Measurements from ENCODE around the gene POLL. TPM values are rescaled to one million over a fixed set of nuclear protein-coding genes. Genes with fewer than 3 reads are reported as not detected.
"Not testable (repeated sequence)": the region's sequence is repeated elsewhere in the genome, so short reads cannot be mapped to it uniquely, and the experiment has no call there.

The POLL gene
- total RNA-seq, 5 donors from 2014 or later (not counting 1 experiment from before 2014, with no cell fraction given): 27.1 to 52.6 (median 43.4) TPM

GRCh38 chr10:101597091-101597900 is 9.2 kb upstream of the POLL start:
- H3K36me3 Mint-ChIP-seq: no peaks in the 10 kb centered on the region
- no peak overlapping the region for H3K27ac ChIP-seq (ENCODE audit: low read length)
- no peaks in the 10 kb centered on the region for H3K9me3 ChIP-seq
- no peaks in the 10 kb centered on the region for H3K27me3 ChIP-seq (replicated peaks in 1 of 2; ENCODE audit: control insufficient read depth in 2 of 2, extremely low read depth in 1 of 2, insufficient read depth in 2 of 2, low read length in 1 of 2)
- 90% methylated on average over 7 of the region's 14 CpGs for WGBS (ENCODE audit: insufficient coverage)
- no peak for ATAC-seq (replicated peaks in 1 of 4)
- H3K4me3 Mint-ChIP-seq: no peak overlapping the region
- no peaks in the 10 kb centered on the region for H3K36me3 ChIP-seq (ENCODE audit: control insufficient read depth in 2 of 2, extremely low read depth in 1 of 2, insufficient read depth in 1 of 2, low read length in 1 of 2)
- H3K4me1 Mint-ChIP-seq: no peaks in the 10 kb centered on the region
- CTCF ChIA-PET: interaction anchor here in 1 of 2 donors (0.8 kb wide), 2 partner anchors 26 to 40 kb away, joined by 3 read pairs; no protein-coding TSS in a partner anchor
- no peak overlapping the region for H3K27ac Mint-ChIP-seq
- POLR2A ChIA-PET: no interaction called here
- no peaks in the 10 kb centered on the region for H3K9me3 Mint-ChIP-seq
- H3K4me3 ChIP-seq (ENCODE audit: control insufficient read depth in 1 of 2, extremely low read depth in 1 of 2, low read length in 1 of 2): no peak overlapping the region
- peaks cover 0 to 3% of the 10 kb centered on the region in 2 donors for H3K27me3 Mint-ChIP-seq
- H3K4me1 ChIP-seq (ENCODE audit: control insufficient read depth in 1 of 2, extremely low read depth in 1 of 2, insufficient read depth in 2 of 2, low read length in 2 of 2): no peaks in the 10 kb centered on the region
- DNase-seq: no peak

- ATAC-seq (replicated peaks in 1 of 4): no peak
- no peak for DNase-seq
- no peaks in the 10 kb centered on the region for H3K36me3 Mint-ChIP-seq
- ChIA-PET CTCF (interaction anchor here (0.5 to 0.6 kb wide), 3 partner anchors 9 to 178 kb away, joined by 3 to 4 read pairs (median 3); no protein-coding TSS in a partner anchor), POLR2A (no interaction called here)
- H3K4me1 Mint-ChIP-seq: no peaks in the 10 kb centered on the region
- peaks cover 0 to 3% of the 10 kb centered on the region in 2 donors for H3K27me3 Mint-ChIP-seq
- no peak overlapping the region for H3K27ac ChIP-seq (ENCODE audit: low read length)
- H3K27ac Mint-ChIP-seq: no peak overlapping the region
- H3K4me1 ChIP-seq (ENCODE audit: control insufficient read depth in 1 of 2, extremely low read depth in 1 of 2, insufficient read depth in 2 of 2, low read length in 2 of 2): no peaks in the 10 kb centered on the region
- no peaks in the 10 kb centered on the region for H3K9me3 Mint-ChIP-seq
- no peak overlapping the region for H3K4me3 ChIP-seq (ENCODE audit: control insufficient read depth in 1 of 2, extremely low read depth in 1 of 2, low read length in 1 of 2)
- 65% methylated on average over 2 of the region's 13 CpGs for WGBS (ENCODE audit: insufficient coverage)
- peaks cover 0 to 3% of the 10 kb centered on the region in 2 experiments for H3K27me3 ChIP-seq (replicated peaks in 1 of 2; ENCODE audit: control insufficient read depth in 2 of 2, extremely low read depth in 1 of 2, insufficient read depth in 2 of 2, low read length in 1 of 2)
- H3K36me3 ChIP-seq (ENCODE audit: control insufficient read depth in 2 of 2, extremely low read depth in 1 of 2, insufficient read depth in 1 of 2, low read length in 1 of 2): no peaks in the 10 kb centered on the region
- no peaks in the 10 kb centered on the region for H3K9me3 ChIP-seq
- no peak overlapping the region for H3K4me3 Mint-ChIP-seq
Observed at GRCh38 chr10:101595591-101596433, 7.8 kb upstream of the POLL start.

- WGBS (ENCODE audit: insufficient coverage): no CpG with 5 or more reads among the region's 2 CpGs
- ATAC-seq (replicated peaks in 1 of 4); H3K4me3 ChIP-seq (ENCODE audit: control insufficient read depth in 1 of 2, extremely low read depth in 1 of 2, low read length in 1 of 2); H3K27me3 ChIP-seq (replicated peaks in 1 of 2; ENCODE audit: control insufficient read depth in 2 of 2, extremely low read depth in 1 of 2, insufficient read depth in 2 of 2, low read length in 1 of 2); H3K36me3 ChIP-seq (ENCODE audit: control insufficient read depth in 2 of 2, extremely low read depth in 1 of 2, insufficient read depth in 1 of 2, low read length in 1 of 2); H3K27ac ChIP-seq (ENCODE audit: low read length); H3K4me3 Mint-ChIP-seq; H3K4me1 ChIP-seq (ENCODE audit: control insufficient read depth in 1 of 2, extremely low read depth in 1 of 2, insufficient read depth in 2 of 2, low read length in 2 of 2); H3K27ac Mint-ChIP-seq; DNase-seq; H3K9me3 ChIP-seq; H3K4me1 Mint-ChIP-seq; POLR2A ChIA-PET; H3K9me3 Mint-ChIP-seq; H3K27me3 Mint-ChIP-seq; H3K36me3 Mint-ChIP-seq: not testable (repeated sequence)
- CTCF ChIA-PET: interaction anchor here in 1 of 2 donors (0.6 kb wide), 1 partner anchor 870 kb away, joined by 3 read pairs; no protein-coding TSS in a partner anchor
Observed at GRCh38 chr10:101593331-101593730, 5.3 kb upstream of the POLL start.

GRCh38 chr10:101588879-101589278 is 822 bp upstream of the POLL start:
- ATAC-seq (replicated peaks in 1 of 4) (no peak), DNase-seq (no peak)
- Histone ChIP-seq H3K9me3 (no peaks in the 10 kb centered on the region), H3K4me3 (ENCODE audit: control insufficient read depth in 1 of 2, extremely low read depth in 1 of 2, low read length in 1 of 2) (peak overlapping the region; percentile 95 to 97), H3K27ac (ENCODE audit: low read length) (no peak overlapping the region), H3K36me3 (ENCODE audit: control insufficient read depth in 2 of 2, extremely low read depth in 1 of 2, insufficient read depth in 1 of 2, low read length in 1 of 2) (peaks cover 2 to 12% of the 10 kb centered on the region in 2 donors), H3K27me3 (replicated peaks in 1 of 2; ENCODE audit: control insufficient read depth in 2 of 2, extremely low read depth in 1 of 2, insufficient read depth in 2 of 2, low read length in 1 of 2) (peaks cover 0 to 3% of the 10 kb centered on the region in 2 experiments), H3K4me1 (ENCODE audit: control insufficient read depth in 1 of 2, extremely low read depth in 1 of 2, insufficient read depth in 2 of 2, low read length in 2 of 2) (peaks cover 3 to 20% of the 10 kb centered on the region in 2 experiments)
- CTCF ChIA-PET: no interaction called here
- Mint-ChIP-seq H3K9me3 (no peaks in the 10 kb centered on the region), H3K27me3 (peaks cover 0 to 2% of the 10 kb centered on the region in 2 donors), H3K27ac (no peak overlapping the region), H3K4me1 (peaks cover 25 to 40% (median 29%) of the 10 kb centered on the region in 3 donors), H3K4me3 (peak overlapping the region; percentile 92 to 94 (median 93)), H3K36me3 (peaks cover 12% of the 10 kb centered on the region)
- POLR2A ChIA-PET: no interaction called here
- WGBS (ENCODE audit: insufficient coverage): 100% methylated on average over 4 of the region's 5 CpGs

GRCh38 chr10:101585841-101586240 is 2.2 kb downstream of the POLL start:
- Mint-ChIP-seq H3K4me1 (peaks cover 25 to 40% (median 29%) of the 10 kb centered on the region in 3 donors), H3K9me3 (no peaks in the 10 kb centered on the region), H3K27me3 (no peaks in the 10 kb centered on the region), H3K27ac (no peak overlapping the region), H3K4me3 (peak overlapping the region in 2 of 3 donors; percentile 18 to 39), H3K36me3 (peaks cover 21% of the 10 kb centered on the region)
- Histone ChIP-seq H3K4me3 (ENCODE audit: control insufficient read depth in 1 of 2, extremely low read depth in 1 of 2, low read length in 1 of 2) (no peak overlapping the region), H3K4me1 (ENCODE audit: control insufficient read depth in 1 of 2, extremely low read depth in 1 of 2, insufficient read depth in 2 of 2, low read length in 2 of 2) (peaks cover 3 to 20% of the 10 kb centered on the region in 2 experiments), H3K36me3 (ENCODE audit: control insufficient read depth in 2 of 2, extremely low read depth in 1 of 2, insufficient read depth in 1 of 2, low read length in 1 of 2) (peaks cover 2 to 34% of the 10 kb centered on the region in 2 donors), H3K27ac (ENCODE audit: low read length) (no peak overlapping the region), H3K9me3 (no peaks in the 10 kb centered on the region), H3K27me3 (replicated peaks in 1 of 2; ENCODE audit: control insufficient read depth in 2 of 2, extremely low read depth in 1 of 2, insufficient read depth in 2 of 2, low read length in 1 of 2) (no peaks in the 10 kb centered on the region)
- ATAC-seq (replicated peaks in 1 of 4): no peak
- WGBS (ENCODE audit: insufficient coverage): 96% methylated on average over 9 of the region's 9 CpGs
- ChIA-PET CTCF (no interaction called here), POLR2A (interaction anchor here in 1 of 2 donors (0.6 kb wide), 1 partner anchor 10 kb away, joined by 10 read pairs; no protein-coding TSS in a partner anchor)
- no peak for DNase-seq

Data from T-cell (primary cell).